Measurements from ENCODE around the gene PRKCA.

- TF ChIP-seq, protein P1, sequence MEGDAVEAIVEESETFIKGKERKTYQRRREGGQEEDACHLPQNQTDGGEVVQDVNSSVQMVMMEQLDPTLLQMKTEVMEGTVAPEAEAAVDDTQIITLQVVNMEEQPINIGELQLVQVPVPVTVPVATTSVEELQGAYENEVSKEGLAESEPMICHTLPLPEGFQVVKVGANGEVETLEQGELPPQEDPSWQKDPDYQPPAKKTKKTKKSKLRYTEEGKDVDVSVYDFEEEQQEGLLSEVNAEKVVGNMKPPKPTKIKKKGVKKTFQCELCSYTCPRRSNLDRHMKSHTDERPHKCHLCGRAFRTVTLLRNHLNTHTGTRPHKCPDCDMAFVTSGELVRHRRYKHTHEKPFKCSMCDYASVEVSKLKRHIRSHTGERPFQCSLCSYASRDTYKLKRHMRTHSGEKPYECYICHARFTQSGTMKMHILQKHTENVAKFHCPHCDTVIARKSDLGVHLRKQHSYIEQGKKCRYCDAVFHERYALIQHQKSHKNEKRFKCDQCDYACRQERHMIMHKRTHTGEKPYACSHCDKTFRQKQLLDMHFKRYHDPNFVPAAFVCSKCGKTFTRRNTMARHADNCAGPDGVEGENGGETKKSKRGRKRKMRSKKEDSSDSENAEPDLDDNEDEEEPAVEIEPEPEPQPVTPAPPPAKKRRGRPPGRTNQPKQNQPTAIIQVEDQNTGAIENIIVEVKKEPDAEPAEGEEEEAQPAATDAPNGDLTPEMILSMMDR (IDR thresholded peaks at IDR 0.05): no peak
- TF ChIP-seq POLR2AphosphoS5 (IDR thresholded peaks at IDR 0.05): no peak
Measured at GRCh38 chr17:66795486-66795885, 493.1 kb downstream of the PRKCA start.

Measured in prostate gland (tissue), 2 donors.